Prostate gland (tissue), 2 donors: ENCODE data around the gene MRPS14. TPM values are rescaled to one million over a fixed set of nuclear protein-coding genes. Genes with fewer than 3 reads are reported as not detected.

Experiments used
- small RNA-seq, 2 donors: library from RNA; depleted of rRNA; stranded (forward); fragments of <200 nt; gene quantifications; one replicate each; pipeline ENCODE3, GENCODE V24; 2016
- total RNA-seq, 2 donors: library from RNA; depleted of rRNA; stranded (reverse); fragments of >200 nt; gene quantifications; one replicate each; pipeline ENCODE4 v1.1.0, GENCODE V29; 2016

Gene MRPS14
- total RNA-seq, 2 donors from 2014 or later, result 25.6 to 32.1 TPM

Small RNA genes within 50 kb of the gene (small RNA-seq; reads per million reads assigned to genes)
- gene RF00019 (0 reads per million in 2 donors), gene RNU6-307P (0 reads per million in 2 donors)

Other genes with a start within 250 kb of the MRPS14 start
- gene CACYBP, start 23.5 kb downstream of the MRPS14 start, total RNA-seq, result 100 to 1,000 TPM; 151 to 199 TPM
- gene TNN, start 44.4 kb upstream of the MRPS14 start, total RNA-seq, result under 1 TPM; 0.05 to 0.97 TPM
- gene KIAA0040, start 169.4 kb upstream of the MRPS14 start, total RNA-seq, result 10 to 100 TPM; 17.4 to 19.1 TPM